Hepatic stellate cell (primary cell): Measurements from ENCODE around the gene MAP1LC3B.

Experiments
- DNase-seq: peaks from one replicate; pipeline ENCODE4 v3.0.0; 2011; ENCODE audit warnings: low spot score

The MAP1LC3B gene

DNA sequence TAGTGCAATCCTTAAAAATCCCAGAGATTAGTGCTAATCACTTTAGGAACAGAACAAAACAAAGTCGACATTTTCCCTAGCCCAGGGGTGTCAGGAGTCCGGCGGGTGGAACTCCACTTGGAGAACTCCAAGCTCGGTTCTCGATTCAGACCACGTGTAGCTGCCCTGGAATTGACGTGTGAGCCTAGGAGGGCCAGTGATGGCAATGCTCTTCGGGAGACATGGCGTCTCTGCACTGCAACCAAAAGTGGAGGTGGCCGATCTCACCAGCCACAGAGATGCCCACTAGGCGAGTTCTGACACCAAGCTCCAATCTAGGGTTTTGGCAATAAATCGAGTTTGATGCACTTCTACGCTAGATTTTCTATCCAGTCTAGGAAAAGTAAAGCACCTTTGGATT, 17.6 kb downstream of the MAP1LC3B start:
- no peak for DNase-seq

DNA sequence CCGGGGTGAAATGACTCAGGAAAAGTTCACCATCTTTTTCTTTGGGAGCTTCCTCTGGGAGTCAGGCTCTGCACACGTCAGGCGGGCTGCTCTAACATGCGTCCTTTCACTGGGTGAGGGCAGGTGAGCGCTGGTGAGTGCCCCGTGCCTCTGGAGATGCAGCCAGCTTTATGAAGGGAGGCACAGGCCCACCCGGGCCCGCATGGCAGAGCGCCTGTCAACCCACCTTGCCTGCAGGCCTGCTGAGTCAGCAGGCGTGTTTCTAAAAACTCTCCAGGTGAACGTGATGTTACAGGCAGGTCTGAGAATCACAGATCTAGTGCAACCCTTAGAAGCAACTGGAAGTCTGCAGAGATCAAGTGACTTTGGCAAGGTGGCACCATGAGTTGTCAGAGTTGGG, 18.4 kb downstream of the MAP1LC3B start:
- DNase-seq = no peak

DNA sequence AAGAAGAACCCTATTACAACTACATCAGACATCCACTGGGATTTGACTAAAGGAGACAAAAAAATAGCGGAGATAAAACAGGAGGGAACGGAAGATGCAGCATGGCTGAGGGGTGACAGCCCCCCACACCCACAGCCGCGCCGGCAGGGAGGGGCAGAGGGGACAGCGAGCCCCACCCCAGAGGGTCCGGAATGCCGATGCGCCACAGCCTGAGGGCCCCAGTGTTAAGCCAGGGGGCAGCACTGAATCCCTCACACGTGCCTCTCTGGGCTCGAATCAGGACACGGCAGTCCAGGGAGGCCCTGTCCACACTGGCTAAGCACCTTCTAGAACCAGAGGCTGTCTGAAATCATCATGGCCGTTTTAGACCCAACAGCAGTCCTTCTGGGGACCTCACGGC, 18.8 kb downstream of the MAP1LC3B start:
- no peak for DNase-seq

DNA sequence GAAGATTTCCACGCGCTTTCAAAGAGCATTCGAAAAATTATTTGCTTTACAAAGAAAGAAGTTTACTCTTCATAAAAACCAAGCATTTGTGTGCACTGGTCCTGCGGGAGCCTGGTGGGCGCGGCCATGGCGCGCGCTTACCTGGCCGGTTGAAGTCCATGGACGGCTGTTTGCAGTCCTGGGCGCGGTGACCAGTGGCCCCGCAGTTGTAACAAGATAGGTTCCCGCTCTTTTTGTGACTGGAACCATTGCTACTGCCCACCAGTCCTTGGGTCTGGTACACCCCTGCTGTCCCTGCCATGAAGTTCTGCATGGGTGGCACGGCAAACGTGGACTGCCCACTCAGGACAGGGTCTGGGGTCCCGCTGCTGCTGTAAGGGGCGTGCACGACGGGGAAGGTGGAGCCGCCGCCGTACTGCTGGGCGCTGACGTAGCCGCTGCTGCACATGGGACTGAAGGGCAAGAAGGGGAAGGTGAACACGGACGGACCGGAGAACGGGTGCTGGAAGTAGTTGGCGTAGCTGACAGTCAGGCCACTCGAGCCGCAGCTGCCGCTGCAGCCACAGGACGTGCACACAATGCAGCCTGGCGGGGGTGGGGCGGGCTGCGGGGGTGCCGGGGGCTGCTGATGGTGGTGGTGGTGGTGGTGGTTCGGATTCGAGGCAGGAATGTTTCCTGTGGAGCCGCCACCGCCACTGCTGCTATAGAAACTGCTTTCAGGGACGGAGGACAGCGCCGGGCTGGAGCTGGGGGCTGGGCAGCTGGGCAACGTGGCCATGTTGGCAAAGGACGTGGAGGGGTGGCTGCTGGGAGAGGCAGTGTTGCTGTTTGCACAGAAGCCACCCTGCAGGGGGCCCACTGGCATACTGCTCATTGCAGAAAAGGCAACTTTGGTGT, 19.5 kb downstream of the MAP1LC3B start:
- DNase-seq = no peak

DNA sequence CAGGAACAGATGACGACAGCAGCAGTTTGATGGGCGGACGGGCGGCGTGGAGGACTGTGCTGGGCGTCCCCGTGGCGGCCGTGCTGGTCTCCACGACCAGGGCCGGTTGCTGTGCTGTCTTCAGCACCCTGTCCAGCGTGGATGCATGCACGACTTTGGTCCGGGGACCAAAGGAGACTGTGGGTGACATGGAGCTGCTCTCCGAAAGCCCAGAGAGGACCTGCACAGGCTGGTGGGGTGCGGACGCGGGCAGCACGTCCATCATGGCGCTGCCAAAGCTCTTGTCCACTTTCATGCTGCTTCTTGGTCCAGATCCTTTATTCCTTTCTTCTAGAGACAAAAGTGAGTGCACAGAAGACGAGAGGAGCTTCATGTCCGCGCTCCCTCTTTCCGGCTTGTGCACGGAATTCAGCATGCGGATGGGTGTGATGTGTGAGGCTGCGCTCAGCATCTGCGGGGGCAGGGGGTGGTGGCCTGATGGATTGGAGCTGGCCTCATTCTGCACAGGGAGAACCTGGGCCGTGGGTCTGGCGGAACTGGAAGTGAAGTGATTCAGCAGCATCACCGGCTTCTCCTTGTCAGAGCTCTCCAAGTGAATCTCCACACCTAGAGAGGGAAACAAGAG, 20.3 kb downstream of the MAP1LC3B start:
- no peak for DNase-seq

DNA sequence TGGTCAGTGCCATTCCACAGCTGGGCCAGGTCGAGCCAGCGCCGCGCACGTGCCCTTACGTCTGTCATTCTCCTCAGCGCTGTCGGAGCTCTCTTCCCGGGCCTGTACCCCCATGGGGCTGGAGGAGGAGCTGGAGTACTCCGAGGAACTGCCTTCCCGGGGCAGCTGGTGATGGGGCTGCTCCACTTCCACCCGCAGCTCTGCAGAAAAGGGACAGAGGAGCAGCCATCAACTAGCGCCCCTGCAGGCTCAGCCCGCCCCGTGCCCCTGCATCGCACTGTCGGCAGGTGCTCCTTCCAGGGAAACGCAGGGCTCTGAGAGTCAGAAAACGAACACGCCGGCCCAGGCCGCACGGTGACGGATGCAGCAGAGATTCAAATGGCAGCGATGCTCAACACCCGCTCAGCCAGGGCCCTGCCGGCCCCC, 20.9 kb downstream of the MAP1LC3B start:
- DNase-seq = no peak

DNA sequence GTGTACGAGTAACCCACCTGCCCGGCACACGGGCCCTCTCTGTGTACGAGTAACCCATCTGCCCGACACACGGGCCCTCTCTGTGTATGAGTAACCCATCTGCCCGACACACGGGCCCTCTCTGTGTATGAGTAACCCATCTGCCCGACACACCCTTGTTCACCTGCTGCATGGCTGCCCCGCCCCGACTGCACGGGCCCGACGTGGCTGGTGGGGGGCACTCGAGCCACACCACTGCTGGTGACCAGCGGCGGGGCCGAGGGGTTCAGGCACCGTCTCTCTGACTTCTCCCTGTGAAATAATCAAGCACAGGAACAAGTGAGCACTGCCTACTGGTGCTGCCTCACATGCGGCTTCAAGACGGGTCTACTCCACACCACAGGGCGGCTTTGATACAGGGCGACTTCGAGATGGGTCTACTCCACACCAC, 22.1 kb downstream of the MAP1LC3B start:
- no peak for DNase-seq

DNA sequence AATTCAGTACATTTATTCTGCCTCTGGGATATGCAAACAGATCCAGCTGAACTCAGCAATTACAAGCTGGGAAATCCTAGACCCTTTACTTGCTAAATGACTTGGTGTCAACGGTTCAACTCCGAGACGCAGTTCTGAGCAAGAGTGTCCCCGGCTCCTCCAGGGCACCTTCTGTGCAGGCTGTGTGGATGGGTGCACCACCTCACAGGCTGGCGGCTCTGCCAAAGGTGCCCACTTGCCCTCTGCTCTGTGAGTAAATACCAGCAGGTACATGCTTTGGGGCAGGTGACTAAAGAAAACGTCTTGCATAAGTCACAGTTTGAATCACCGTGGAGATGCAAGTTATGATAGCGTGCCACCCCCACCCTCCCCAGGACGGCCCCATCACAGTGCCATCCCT, 23.3 kb downstream of the MAP1LC3B start:
- DNase-seq = no peak

DNA sequence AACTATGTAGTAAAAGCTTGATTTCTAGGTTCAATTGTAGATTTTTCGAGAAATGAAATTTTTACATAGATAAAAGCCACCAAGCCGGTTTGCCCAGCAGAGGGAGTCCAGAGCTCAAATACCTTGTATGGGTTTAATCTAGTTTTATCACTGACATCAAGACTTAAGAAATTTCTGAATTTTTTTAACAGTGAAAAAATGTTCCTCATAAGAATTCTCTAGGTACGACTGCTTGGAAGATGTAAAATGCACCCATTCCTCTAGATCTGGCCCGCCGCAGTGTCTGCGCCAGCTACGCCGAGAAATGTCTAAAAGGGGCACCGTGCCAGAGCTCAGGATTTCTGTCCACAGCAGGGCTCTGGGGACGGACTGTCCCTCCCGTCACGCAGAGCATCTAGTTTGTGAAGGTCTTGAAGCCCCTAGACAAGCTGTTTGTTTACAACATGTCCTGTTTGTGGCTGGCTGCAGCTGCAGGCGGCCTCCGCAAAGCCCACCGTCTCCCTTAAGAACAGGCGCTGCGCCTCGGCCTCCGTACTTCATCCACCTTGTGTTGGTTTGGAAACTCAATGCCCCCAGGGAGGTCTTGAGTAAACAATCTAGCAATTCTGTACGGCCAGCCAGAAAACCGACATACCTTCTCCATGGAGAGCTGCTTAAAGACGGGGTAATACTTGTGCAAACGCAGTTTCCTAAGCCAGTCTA, 24.8 kb downstream of the MAP1LC3B start:
- peak; percentile 59 for DNase-seq

DNA sequence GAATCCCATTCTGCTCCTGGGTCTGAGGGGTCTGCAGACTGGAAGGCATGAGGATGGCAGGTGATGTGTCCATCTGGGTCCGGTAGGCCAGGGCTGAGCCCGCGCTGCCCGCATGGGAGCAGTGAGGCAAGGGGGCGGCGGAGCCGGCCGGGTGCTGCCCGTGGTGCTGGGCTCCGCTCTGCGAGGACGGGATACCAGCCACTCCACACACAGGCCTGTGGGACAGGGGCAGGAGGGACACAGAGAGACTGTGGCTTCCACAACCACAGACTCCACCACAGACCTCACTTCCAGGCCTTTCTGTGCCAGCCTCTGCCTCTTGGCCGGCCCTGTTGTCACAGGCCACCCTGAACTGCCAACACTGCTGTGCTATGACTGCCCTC, 25.4 kb downstream of the MAP1LC3B start:
- no peak for DNase-seq

DNA sequence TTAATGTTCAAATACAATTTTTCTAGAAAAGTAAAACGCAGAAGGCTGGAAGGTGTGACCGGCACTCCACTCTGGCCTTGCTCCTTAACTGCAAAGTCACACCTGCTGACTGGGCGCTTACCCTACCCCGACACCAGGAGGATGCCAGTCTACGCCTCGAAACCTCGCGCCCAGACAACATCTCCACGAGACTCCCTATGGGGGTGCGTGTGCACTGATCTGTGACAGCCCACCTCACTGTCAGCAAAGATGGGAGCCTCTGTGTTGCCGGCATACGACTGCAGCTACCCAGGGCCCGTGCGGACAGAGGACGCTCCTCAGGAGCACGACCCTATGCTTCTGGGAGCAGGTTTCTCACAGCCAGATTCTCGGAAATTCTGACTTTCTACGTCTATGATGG, 26.1 kb downstream of the MAP1LC3B start:
- DNase-seq = no peak

DNA sequence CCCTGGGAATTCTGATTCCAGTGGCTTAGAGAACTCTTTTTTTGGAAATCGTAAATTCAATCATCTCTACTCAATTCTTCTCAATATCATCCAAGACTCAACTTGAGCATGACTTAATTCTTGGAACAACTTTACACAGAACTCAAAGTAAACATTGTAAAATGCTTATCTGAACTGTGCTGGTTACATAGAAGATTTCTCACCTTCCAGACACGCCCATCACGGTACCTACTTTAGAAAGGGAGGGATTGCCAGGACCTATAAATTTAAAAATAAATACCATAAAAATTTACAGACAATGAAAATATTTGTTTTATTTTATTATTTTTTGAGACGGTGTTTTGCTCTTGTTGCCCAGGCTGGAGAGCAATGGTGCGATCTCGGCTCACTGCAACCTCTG, 26.5 kb downstream of the MAP1LC3B start:
- no peak for DNase-seq

DNA sequence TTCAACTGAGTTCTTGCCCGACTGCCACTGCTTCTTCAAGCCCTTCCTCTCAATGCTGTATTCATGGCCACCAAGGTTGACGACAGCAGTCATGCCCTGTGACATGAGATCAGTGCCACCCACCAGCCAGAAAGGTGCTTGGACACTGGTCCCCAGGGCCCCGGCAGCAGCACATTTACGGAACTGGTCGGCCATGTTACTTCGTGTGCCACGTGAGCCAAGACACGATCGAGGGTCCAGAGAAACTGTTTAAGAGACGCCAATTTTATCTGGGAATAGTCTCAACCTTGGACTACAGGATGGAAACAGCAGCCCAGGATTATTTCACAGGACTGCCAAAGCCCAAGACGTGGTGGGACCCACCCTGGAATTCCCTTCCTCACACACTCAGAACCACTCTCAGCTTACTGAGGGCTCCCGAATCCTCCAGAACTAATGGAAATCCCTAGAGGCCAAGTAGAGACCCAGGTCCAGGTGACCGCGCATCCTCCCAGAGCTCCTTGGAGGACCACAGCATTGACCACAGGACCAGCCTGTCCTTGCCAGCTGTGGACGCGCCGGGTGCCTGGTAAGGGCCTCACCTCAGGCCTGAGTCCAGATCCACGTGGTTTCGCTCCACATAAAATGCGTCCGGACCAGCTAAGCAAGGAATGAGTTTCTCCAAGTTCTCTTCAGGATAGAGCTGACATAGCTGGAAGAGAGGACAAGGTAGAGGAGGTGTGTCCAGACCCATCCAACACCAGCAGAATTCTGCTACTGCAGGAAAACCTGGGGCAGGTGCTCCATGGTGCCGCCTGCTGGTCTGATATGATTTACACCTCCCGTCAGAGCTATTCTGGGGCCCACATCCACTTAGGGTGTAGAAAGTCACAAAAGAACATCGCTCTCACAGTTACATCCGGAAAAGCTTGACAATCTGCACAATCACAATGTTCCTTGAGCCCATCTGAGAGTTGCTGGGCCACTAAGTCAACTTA, 28.2 kb downstream of the MAP1LC3B start:
- no peak for DNase-seq

DNA sequence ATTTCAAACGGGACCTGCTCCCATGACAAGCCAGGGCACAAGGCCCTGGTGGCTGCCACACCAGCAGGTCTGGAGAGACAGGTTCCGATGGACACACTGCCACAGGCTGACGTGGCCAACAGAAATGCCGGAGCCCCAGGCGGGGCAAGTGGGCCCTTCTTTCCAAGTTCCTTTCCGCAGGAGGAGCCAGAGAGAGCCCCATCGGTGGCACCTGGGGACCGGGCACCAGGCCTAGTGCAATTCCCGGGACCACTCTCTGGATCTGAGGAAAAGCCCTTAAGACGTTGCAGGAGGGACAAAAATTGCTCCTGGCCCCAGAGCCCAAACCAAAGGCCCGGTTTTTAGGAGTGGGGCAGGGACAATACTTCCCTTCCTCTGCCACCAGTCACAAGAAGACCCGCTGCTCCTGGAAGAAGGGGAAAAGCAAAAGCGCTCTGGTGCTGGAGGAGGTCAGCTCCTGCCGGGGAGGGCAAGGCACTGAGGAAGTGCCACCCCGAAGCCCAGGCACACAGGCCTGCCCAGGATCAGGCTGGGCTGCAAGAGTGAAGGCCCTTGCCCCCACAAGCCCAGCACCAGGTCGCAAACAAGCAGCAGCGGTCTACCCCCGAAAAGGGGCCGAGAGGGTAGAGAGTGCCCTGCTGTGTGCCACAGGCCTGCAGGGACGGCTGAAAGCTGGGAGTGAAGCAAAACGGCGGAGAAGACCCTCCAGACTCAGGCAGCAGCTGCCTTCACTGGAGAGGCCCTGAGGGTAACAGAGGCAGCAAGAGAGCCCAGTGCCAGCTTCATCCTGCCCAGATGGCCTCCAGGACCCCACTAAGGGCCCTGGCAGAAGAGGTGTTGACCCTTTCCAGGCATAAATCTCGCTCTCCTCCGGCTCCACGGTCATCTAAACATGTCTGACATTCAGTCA, 29.1 kb downstream of the MAP1LC3B start:
- DNase-seq = no peak

DNA sequence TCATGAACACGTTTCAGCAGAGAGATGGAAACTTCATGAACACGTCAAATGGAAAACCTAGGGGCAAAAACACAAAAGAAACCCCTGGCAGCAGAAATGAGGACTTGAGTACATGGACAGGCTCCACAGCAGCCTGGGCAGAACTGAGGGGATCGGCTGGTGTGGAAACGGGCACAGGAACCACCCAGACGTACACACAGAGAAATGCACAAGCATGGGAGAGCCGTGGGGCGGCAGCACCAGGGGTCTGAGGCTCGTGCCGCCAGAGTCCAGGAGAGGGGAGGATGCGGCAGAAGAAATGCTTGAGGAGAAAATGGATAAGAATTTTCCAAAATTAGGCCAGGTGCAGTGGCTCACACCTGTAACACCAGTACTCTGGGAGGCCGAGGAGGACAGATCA, 30.0 kb downstream of the MAP1LC3B start:
- DNase-seq = no peak

DNA sequence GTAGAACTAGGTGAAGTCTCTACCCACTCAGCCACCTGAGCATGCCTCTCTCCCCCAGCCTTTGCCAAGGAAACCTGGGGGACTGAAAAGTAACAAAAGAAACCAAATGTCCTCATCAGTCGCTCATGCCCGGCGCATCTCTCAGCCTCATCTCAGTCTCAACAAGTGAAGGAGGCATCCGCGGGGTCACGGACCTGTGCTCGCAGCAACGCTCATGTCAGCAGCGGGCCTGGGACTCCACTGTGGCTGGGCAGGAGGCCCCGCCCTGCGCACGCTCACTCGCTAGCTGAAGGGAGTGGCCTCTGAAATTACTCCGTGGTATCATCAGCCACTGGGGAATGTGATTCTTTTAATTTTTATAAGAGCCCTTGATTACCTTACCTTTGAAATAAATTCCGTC, 31.3 kb downstream of the MAP1LC3B start:
- no peak for DNase-seq

DNA sequence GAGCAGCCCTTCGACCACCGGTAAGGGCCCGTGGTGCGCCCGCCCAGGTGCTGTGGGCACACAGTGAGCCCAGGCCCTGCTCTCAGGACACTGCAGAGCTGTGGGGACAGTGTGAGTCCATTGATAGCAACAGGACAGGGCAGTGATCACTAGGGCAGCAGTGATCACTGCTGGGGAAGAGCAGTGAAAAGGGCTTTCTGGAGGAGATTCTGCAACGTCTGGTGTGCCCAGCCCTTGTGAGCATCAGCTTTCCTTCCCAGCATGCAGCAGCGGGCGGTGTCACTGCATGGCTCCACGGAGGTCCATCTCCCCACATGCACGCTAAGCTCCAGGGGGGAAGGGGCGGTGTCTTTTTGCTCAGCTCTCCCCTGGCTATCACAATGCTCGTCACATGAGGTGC, 32.1 kb downstream of the MAP1LC3B start:
- DNase-seq = no peak

DNA sequence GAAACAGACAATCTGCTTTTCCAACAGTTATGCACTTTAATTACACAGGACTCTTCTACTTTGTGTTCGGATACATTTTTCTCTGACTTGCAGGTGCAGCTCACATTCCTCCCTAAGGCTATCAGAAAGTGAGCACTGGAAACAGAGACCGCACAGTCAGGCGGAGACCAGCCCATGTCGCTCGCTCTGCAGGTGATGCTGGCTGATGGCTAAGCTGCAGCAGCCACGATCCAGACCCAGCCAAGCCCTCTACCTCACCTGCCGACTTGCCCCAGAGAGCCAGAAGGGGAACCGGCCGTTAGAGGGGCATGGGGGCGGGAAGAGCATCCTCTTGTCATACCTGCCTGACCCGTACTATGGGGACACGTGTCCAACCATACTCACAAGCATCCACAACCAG, 33.8 kb downstream of the MAP1LC3B start:
- no peak for DNase-seq

DNA sequence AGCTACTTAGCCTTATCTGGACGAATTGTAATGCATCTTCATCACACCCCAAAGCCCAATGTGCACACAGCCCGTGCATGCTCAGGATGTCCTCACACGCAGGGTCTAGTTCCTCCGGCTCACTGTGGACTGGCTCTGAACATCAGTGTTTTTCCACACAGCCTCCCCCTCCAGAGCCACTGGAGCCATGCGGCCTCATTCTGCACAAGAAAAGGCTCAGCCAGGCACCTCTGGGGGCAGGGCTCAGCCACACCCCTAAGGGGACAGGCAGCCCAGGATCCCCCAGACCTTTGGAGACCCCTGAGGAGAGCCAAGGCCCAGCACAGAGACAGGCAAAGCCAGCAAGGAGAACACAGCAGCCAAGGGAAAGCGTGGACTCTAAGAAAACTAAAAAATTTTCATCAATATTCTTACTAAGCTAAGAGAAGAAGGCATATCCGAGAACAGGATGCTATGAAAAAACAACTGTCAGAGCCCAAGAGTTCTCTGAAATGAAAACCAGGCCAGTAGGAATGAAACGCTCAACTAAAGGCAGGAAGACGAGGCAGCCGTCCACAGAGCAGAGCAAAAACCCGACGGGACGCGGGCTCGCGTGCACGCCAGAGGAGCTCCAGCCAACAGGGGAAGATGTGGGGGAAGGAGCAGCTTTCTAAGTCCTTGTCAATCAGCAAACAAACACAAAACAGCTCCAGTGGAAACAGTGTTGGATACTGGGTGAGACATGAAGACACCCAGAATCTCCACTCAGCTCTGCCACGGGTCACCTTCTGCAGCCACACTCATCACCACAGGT, 34.5 kb downstream of the MAP1LC3B start:
- DNase-seq = no peak

DNA sequence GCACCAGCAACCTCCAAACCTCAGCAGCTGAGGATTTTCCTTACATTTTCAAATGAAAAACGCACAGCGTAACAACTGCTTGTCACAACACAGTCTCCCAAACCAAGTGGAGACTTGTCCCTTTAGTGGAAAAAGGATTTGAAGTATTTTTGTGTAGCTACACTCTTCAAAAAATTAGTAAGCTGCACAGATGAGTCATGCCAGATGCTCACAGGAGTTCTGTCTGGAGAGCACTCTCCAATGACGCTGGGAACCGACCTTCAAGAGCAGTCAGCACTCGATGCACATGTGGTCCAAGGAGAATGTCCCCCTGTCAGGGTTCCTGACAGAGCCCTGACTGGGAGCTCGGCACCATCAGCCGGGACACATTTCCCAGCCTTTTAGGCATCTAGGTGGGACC, 39.8 kb downstream of the MAP1LC3B start:
- peak; percentile 82 for DNase-seq
